HG02623 (cell line): ENCODE measurements around the gene BCAS4.
"Not testable (repeated sequence)": the region's sequence is repeated elsewhere in the genome, so short reads cannot be mapped to it uniquely, and the experiment has no call there.

Experiments
- ATAC-seq: cut with Tn5 transposase; IDR thresholded peaks from one replicate; pipeline ENCODE4 v1.9.1; 2021; ENCODE audit warnings: moderate library complexity; ENCODE audit not compliant: unreplicated experiment

Gene BCAS4

GRCh38 chr20:50771419-50772080 lies 23.3 kb upstream of the BCAS4 start:
- not testable (repeated sequence) for ATAC-seq

GRCh38 chr20:50772420-50773185 lies 22.3 kb upstream of the BCAS4 start:
- no peak for ATAC-seq

DNA sequence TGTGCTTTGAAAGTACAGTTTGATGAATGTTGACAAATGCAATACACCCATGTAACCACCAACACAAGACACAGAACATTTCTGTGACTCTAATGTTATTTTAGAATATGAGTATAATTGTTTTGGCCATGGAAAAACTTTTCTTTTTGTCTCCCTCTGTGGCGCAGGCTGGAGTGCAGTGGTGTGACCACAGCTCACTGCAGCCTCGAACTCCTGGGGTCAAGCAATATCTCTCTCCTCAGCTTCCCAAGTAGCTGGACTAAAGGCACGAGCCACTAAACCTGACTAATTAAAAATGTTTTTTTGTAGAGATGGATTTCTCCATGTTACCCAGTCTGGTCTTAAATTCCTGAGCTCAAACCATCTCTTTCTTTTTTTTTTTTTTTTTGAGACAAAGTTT lies 20.3 kb upstream of the BCAS4 start:
- no peak for ATAC-seq

GRCh38 chr20:50776122-50776817 lies 18.6 kb upstream of the BCAS4 start:
- ATAC-seq = no peak

- no peak for ATAC-seq
Measured at GRCh38 chr20:50777373-50777772, 17.5 kb upstream of the BCAS4 start.

GRCh38 chr20:50778994-50779393 lies 15.9 kb upstream of the BCAS4 start:
- not testable (repeated sequence) for ATAC-seq

DNA sequence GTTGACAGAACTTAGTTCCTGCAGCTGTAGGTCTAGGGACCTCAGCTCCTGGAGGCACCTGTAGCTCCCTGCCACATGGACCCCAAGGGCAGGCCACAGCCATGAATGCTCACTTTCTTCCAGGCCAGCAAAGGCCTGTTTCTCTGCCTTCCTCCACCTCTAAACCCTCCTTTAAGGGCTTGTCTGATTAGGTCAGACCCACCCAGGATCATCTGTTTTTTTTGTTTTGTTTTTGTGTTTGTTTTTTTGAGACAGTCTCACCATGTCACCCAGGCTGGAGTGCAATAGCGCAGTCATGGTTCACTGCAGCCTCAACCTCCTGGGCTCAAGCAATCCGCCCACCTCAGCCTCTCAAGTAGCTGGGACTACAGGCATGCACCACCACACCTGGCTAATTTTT lies 11.5 kb upstream of the BCAS4 start:
- ATAC-seq = no peak

GRCh38 chr20:50783903-50784302 lies 11.0 kb upstream of the BCAS4 start:
- ATAC-seq = no peak

- no peak for ATAC-seq
Measured at GRCh38 chr20:50784464-50784863, 10.4 kb upstream of the BCAS4 start.

DNA sequence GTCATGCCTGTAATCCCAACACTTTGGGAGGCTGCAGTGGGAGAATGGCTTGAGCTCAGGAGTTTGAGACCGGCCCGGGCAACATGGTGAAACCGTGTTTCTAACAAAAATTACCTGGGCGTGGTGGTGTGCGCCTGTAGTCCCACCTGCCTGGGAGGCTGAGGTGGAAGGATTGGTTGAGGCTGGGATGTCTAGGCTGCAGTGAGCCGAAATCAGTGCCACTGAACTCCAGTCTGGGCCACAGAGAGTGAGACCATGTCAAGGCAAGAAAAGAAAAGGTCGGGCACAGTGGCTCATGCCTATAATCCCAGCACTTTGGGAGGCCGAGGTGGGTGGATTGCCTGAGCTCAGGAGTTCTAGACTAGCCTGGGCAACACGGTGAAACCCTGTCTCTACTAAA lies 8.2 kb upstream of the BCAS4 start:
- ATAC-seq = no peak

DNA sequence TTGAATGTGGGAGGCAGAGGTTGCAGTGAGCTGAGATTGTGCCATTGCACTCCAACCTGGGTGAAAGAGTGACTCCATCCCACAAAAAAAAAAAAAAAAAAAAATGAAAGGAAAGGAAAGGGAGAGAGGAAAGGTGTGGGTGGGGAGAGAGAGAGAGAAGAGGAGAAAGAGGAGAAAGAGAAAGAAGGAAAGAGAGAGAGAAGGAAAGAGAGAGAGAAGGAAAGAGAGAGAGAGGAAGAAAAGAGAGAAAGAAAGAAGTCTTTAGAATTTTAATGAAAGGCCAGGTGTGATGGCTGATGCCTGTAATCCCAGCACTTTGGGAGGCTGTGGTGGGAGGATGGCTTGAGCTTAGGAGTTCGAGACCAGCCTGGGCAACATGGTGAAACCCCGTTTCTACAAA lies 7.7 kb upstream of the BCAS4 start:
- no peak for ATAC-seq

DNA sequence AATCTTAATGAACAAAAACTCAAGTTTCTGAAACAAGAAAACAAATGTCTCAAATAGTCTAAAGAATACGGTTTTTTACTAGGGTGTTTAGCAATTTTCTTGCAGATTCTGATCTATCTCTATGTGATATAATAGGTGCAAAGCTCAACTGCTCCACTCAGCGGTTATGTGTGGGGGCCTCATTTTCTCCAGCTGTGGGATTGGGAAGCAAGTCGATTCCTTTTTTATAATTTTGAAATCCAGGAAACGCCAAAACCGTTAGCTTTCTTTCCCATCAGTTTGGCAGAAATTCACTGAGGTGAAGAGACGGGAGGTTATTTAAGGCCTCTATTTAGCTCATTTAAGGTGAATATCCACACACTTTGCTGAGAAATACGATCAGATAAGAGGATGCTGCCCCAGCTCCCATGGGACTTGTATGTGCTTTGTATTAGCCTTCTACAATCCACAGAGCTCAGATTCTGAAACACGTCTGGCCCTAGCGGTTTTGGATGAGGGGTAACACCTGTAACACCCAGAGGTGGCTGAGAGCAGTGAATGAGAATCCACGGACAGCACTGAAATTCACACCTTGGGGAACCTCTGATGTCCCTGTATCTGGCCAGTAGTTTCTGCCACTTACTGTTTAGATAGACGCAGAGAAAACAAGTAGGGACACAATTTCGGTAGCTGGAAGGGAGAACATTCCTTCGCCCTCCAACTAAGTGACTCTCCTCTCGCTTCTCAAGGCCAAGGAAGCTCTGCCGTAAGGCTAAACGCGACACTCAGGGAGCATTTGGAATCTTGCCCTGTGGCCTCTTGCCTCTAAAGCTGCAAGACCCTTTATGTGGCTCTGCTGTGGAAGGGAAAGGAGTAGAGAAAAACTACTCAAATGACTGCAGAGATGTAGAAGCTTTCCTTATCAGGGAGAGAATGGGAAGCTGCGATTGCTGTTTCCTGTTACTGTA lies 6.5 kb upstream of the BCAS4 start:
- no peak for ATAC-seq

- ATAC-seq = no peak
Measured at GRCh38 chr20:50789968-50790650, 4.8 kb upstream of the BCAS4 start.

DNA sequence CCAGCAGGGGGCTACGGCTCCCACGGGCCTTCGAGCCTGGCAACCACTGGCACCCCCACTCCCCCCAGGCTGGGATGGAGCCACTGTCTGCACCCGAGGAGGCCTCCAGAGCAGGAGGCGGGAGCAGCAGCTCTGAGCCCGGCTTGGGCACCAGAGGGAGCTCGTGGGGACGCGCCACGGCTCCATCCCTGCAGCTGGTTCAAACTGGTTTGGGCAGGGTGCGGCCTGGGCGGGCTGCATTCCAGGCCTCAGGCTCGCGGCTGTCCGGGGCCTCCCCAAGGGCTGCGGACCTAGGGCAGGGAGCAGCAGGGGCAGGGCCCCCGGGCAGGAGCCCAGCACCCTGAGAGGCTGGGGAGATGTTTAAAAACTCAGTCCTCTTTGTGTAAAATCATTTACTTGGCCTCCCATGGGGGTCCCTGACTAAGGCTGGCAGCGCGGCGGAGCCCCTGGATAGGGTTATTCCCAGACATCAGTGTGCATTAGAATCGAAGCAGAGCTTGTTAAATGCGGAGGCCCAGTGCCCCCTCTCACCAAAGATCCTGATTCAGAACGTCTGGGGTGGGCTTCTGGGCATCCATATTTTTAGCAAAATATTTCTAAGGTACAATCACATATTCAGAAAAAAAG lies 4.1 kb upstream of the BCAS4 start:
- ATAC-seq = peak; percentile 48

DNA sequence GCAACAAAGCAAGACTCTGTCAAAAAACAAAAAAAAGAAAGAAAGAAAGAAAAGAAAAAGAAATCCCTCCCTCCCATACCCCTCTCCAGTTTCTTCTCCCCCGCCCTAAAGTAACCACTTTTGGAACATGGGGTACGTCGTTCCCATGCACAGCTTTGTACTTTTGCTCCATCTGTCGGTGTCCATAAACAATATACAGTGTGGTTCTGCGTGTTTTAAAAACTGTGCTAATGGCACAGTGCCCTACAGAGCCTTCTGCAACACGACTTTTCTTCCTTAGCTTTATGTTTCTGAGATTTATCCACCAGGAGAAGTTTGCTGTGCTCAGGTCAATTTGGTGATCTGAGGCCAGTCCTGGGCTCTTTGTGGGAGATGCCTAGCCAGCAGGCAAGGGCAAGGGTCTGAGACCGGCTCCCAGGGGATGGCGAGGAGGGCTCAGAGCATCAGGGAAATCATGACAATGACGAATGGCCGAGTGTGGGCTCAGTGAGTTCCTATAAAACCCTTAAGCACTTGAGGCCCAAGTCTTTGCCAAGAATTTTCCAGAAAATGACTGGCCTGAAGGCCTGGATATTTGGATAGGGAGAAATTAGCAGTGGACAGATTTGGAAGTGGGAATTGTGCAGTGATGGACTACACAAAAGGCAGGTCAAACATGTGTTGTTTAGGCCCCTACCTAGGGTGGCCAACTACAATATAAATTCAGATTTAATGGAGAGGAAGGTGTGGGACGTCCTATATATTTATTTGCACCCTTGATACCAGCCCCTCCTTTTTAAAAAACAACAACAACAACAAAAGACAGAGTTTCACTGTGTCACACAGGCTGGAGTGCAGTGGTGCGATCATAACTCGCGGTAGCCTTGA lies 1.9 kb upstream of the BCAS4 start:
- ATAC-seq = no peak

DNA sequence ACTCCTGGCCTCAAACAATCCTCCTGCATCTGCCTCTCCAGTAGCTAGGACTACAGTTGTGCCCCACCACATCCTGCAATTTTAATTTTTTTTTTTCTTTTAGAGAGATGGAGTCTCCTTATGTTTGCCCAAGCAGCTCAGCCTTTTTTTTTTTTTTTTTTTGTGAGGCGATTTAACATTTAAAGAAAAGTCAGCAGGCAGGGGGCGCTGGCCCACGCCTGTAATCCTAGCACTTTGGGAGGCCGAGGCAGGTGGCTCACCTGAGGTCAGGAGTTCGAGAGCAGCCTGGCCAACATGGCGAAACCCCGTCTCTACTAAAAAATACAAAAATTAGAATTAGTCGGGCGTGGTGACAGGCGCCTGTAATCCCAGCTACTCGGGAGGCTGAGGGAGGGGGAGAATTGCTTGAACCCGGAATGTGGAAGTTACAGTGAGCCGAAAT lies 1.3 kb upstream of the BCAS4 start:
- not testable (repeated sequence) for ATAC-seq

DNA sequence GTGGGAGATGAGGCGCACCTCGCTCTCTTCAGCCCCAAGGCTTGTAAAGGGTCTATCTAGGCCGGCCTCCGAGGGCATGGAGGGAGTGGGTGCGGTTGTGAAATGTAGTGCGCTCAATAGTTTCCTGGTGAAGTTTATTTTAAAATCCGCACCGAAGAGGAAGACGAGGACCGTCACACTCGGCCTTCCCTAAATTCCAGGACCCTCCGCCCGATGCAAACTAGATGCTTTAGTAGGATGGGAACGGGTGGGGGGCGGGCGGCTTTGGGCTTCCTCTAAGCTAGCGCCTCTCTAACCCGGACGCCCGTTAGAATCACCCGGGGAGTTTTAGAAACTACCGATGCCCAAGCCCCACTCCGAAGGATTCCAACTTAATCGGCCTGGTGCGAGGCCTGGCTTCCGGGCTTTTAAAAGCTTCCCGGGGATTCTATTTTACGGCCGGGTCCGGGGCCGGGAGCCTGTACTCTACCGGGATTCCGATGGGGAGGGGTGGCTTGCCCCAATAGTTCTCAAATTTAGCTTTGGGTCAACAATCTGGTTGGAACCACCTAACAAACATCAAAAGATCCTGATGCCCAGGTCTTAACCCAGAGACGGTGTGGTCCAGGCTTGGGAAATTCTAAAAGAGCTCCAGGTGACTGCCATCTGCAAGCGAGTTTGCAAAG lies 548 bp upstream of the BCAS4 start:
- ATAC-seq = no peak

DNA sequence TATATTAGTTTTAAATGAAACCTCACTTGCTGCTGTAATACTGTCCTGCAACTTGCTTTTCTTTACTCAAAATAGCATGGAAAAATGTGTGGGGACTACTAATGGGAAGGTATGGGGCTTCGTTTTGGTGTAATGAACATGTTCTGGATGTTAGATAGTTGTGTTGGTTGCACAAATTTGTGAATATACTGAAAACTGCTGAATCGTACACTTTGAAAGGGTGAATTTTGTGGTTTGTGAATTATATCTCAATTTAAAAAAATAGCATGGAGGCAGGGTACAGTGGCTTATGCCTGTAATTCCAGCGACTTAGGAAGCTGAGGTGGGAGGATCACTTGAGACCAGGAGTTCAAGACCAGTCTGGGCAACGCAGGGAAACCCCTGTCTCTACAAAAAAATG lies 2.3 kb downstream of the BCAS4 start:
- no peak for ATAC-seq
